ENCODE data around the gene THRB.

GRCh38 chr3:24500806-24501205 lies 6.2 kb upstream of the THRB start:
- TF ChIP-seq CTCF (tag by site-specific recombination; IDR thresholded peaks at IDR 0.05) (no peak), MEIS1 (CRISPR knock-in tag; IDR thresholded peaks at IDR 0.05; ENCODE audit: borderline replicate concordance) (no peak), PATZ1 (tag by site-specific recombination; IDR thresholded peaks at IDR 0.05) (no peak), ZNF560 (tag by site-specific recombination; IDR thresholded peaks at IDR 0.05; ENCODE audit: borderline replicate concordance) (no peak), ZNF449 (tag by site-specific recombination; IDR thresholded peaks at IDR 0.05) (no peak), ZNF133 (tag by site-specific recombination; IDR thresholded peaks at IDR 0.05) (no peak)
